HCT116 (cell line): ENCODE measurements around the gene APCDD1L. TPM values are rescaled to one million over a fixed set of nuclear protein-coding genes. Genes with fewer than 3 reads are reported as not detected.

Source experiments
- ATAC-seq: fragments of 200-7000 bp; cut with Tn5 transposase; 2 replicates; pipeline ENCODE4 v1.9.1; 2020; ENCODE audit warnings: mild to moderate bottlenecking, moderate library complexity
- BruUV-seq: library from RNA; stranded (reverse); fragments of 400-500 nt; replicated peaks from 2 replicates; lab custom pipeline; 2021; lab: Mats Ljungman, UMichigan
- CTCF ChIA-PET: fragments of 300-600 bp; sonication (Branson Sonifier 250); formaldehyde crosslinking; loops from one replicate; lab custom pipeline; 2021; ENCODE audit warnings: antibody characterized with exemption; lab: Charles Lee
- POLR2A ChIA-PET: fragments of 300-600, 350-600 bp; sonication (Branson Sonifier 250); formaldehyde crosslinking; loops from one replicate; lab custom pipeline; 2021; ENCODE audit warnings: antibody characterized with exemption; lab: Charles Lee
- RAD21 ChIA-PET, 2 experiments: fragments of 300-600 bp; sonication (Branson Sonifier 250); formaldehyde crosslinking; loops; one replicate each; lab custom pipeline; 2023; ENCODE audit warnings: low total read pairs in 2 of 2; ENCODE audit not compliant: uncharacterized antibody in 2 of 2, unreplicated experiment in 2 of 2, low non-redundant PET in 1 of 2; lab: Charles Lee
- DNase-seq: peaks from one replicate; pipeline ENCODE4 v3.0.0-alpha.2; 2010; ENCODE audit warnings: low read depth, low spot score
- H2AFZ ChIP-seq: fragments of 200-600 bp; shearing (Covaris generic), sonication (generic); 2 replicates; pipeline ENCODE4 v1.6.1; 2017; ENCODE audit warnings: low read depth, mixed run types, mixed read lengths, antibody characterized with exemption, low read length; ENCODE audit not compliant: poor library complexity, severe bottlenecking
- H3K27ac ChIP-seq: 2 replicates; pipeline ENCODE4 v1.5.1; 2012; ENCODE audit warnings: low read depth, low read length
- H3K27me3 ChIP-seq: fragments of 200-600 bp; sonication (generic); 2 replicates; pipeline ENCODE4 v1.6.1; 2016; ENCODE audit warnings: mixed run types, low read length, mixed read lengths; ENCODE audit not compliant: insufficient read depth
- H3K36me3 ChIP-seq, 2 experiments: fragments of 200-500 bp in 1 of 2; fragments of 200-600 bp in 1 of 2; sonication (Bioruptor generic) in 1 of 2; sonication (generic) in 1 of 2; 2 replicates each; pipeline versions ENCODE4 v1.5.1 to v1.6.1; 2014 to 2016; ENCODE audit warnings: low read length in 2 of 2, inconsistent platforms in 1 of 2, mixed read lengths in 1 of 2, mixed run types in 1 of 2; ENCODE audit not compliant: insufficient read depth in 2 of 2, control insufficient read depth in 1 of 2
- H3K4me1 ChIP-seq, 2 experiments: fragments of 200-600 bp in 1 of 2; sonication (generic) in 1 of 2; 2 replicates each; pipeline versions ENCODE4 v1.5.1 to v1.6.1; 2012 to 2017; ENCODE audit warnings: low read length in 2 of 2, inconsistent platforms in 1 of 2, mild to moderate bottlenecking in 1 of 2, mixed read lengths in 1 of 2, mixed run types in 1 of 2, moderate library complexity in 1 of 2; ENCODE audit not compliant: insufficient read depth in 2 of 2, control insufficient read depth in 1 of 2
- H3K4me2 ChIP-seq: fragments of 200-600 bp; sonication (generic); 2 replicates; pipeline ENCODE4 v1.6.1; 2017; ENCODE audit warnings: mixed run types, low read length, mixed read lengths
- H3K4me3 ChIP-seq, 2 experiments: fragments of 200-600 bp in 1 of 2; sonication (generic) in 1 of 2; replicated peaks in 1 of 2; 2 replicates each; pipeline ENCODE4 v1.5.1; 2011 to 2016; ENCODE audit warnings: low read length in 2 of 2, control low read depth in 1 of 2, low read depth in 1 of 2, mild to moderate bottlenecking in 1 of 2, mixed read lengths in 1 of 2, mixed run types in 1 of 2
- H3K79me2 ChIP-seq: fragments of 200-600 bp; sonication (generic); 2 replicates; pipeline ENCODE4 v1.6.1; 2017; ENCODE audit warnings: mild to moderate bottlenecking, mixed run types, low read length, moderate library complexity, mixed read lengths; ENCODE audit not compliant: insufficient read depth
- H3K9ac ChIP-seq: fragments of 200-600 bp; sonication (generic); 2 replicates; pipeline ENCODE4 v1.6.1; 2016; ENCODE audit warnings: low read length, mixed read lengths
- H3K9me2 ChIP-seq: fragments of 200-600 bp; sonication (generic), shearing (Covaris generic); 2 replicates; pipeline ENCODE4 v1.6.1; 2017; ENCODE audit warnings: mixed run types, mild to moderate bottlenecking, moderate library complexity; ENCODE audit not compliant: insufficient read depth
- H3K9me3 ChIP-seq, 2 experiments: fragments of 200-500 bp in 1 of 2; fragments of 200-600 bp in 1 of 2; sonication (Bioruptor generic) in 1 of 2; sonication (generic) in 1 of 2; 2 replicates each; pipeline ENCODE4 v1.6.1; 2014 to 2017; ENCODE audit warnings: low read length in 2 of 2, mixed read lengths in 2 of 2, inconsistent platforms in 1 of 2, low read depth in 1 of 2, mild to moderate bottlenecking in 1 of 2, mixed run types in 1 of 2, moderate library complexity in 1 of 2; ENCODE audit not compliant: control insufficient read depth in 1 of 2, insufficient read depth in 1 of 2
- H4K20me1 ChIP-seq: fragments of 200-600 bp; sonication (generic), shearing (Covaris generic); 2 replicates; pipeline ENCODE4 v1.6.1; 2017; ENCODE audit warnings: mixed run types, mild to moderate bottlenecking, moderate library complexity; ENCODE audit not compliant: insufficient read depth
- ATF3 ChIP-seq: IDR thresholded peaks from 2 replicates; pipeline ENCODE4 v1.6.1; 2012
- CBX3 ChIP-seq: IDR thresholded peaks from 2 replicates; pipeline ENCODE4 v1.6.1; 2012; ENCODE audit warnings: low read depth
- CEBPB ChIP-seq: IDR thresholded peaks from 2 replicates; pipeline ENCODE4 v1.6.1; 2012; ENCODE audit warnings: low read depth
- CTCF ChIP-seq, 3 experiments: fragments of 200-600 bp in 1 of 3; sonication (generic) in 1 of 3; IDR thresholded peaks in 2 of 3; conservative IDR thresholded peaks in 1 of 3; 2 replicates each; pipeline ENCODE4 v1.5.1; 2012 to 2017; ENCODE audit warnings: low read depth in 2 of 3, low read length in 2 of 3, antibody characterized with exemption in 1 of 3, borderline replicate concordance in 1 of 3, control low read depth in 1 of 3, mild to moderate bottlenecking in 1 of 3, mixed read lengths in 1 of 3, mixed run types in 1 of 3, moderate library complexity in 1 of 3; ENCODE audit not compliant: insufficient read depth in 1 of 3
- EGR1 ChIP-seq: IDR thresholded peaks from 2 replicates; pipeline ENCODE4 v1.6.1; 2012; ENCODE audit warnings: low read depth
- ELF1 ChIP-seq: IDR thresholded peaks from 2 replicates; pipeline ENCODE4 v1.6.1; 2012; ENCODE audit warnings: low read depth, borderline replicate concordance
- EZH2phosphoT487 ChIP-seq: fragments of 200-600 bp; IDR thresholded peaks from 2 replicates; pipeline ENCODE4 v1.6.1; 2018; ENCODE audit warnings: antibody characterized with exemption, borderline replicate concordance
- FOSL1 ChIP-seq: IDR thresholded peaks from 2 replicates; pipeline ENCODE4 v1.6.1; 2012; ENCODE audit warnings: low read depth
- MAX ChIP-seq: IDR thresholded peaks from 2 replicates; pipeline ENCODE4 v1.6.1; 2012
- POLR2A ChIP-seq: IDR thresholded peaks from 2 replicates; pipeline ENCODE4 v1.7.0; 2011; ENCODE audit warnings: borderline replicate concordance; ENCODE audit not compliant: insufficient read depth, insufficient read length; ENCODE audit errors: extremely low read depth
- POLR2AphosphoS5 ChIP-seq: IDR thresholded peaks from 2 replicates; pipeline ENCODE4 v1.6.1; 2011; ENCODE audit warnings: mild to moderate bottlenecking, low read depth, low read length, moderate library complexity
- REST ChIP-seq: IDR thresholded peaks from 2 replicates; pipeline ENCODE4 v1.6.1; 2012; ENCODE audit warnings: low read depth
- SIN3A ChIP-seq: IDR thresholded peaks from 2 replicates; pipeline ENCODE4 v1.6.1; 2012; ENCODE audit warnings: low read depth
- TCF7L2 ChIP-seq: IDR thresholded peaks from 2 replicates; pipeline ENCODE4 v1.7.0; 2011; ENCODE audit warnings: borderline replicate concordance, inconsistent platforms; ENCODE audit not compliant: insufficient read depth, insufficient read length; ENCODE audit errors: extremely low read depth
- YY1 ChIP-seq: IDR thresholded peaks from 2 replicates; pipeline ENCODE4 v1.6.1; 2011; ENCODE audit warnings: low read length, low read depth, moderate library complexity, mild to moderate bottlenecking; ENCODE audit not compliant: insufficient replicate concordance; ENCODE audit errors: extremely low read depth
- ZBTB33 ChIP-seq: IDR thresholded peaks from 2 replicates; pipeline ENCODE4 v1.6.1; 2011; ENCODE audit warnings: mild to moderate bottlenecking, low read length, moderate library complexity; ENCODE audit not compliant: insufficient replicate concordance; ENCODE audit errors: extremely low read depth
- ZFX ChIP-seq: fragments of 450-650 bp; IDR thresholded peaks from 2 replicates; pipeline ENCODE4 v1.6.1; 2017
- ZNF274 ChIP-seq: fragments of 200-500 bp; sonication (Bioruptor generic); IDR thresholded peaks from 2 replicates; pipeline ENCODE4 v1.6.1; 2014; ENCODE audit warnings: mild to moderate bottlenecking, low read depth, low read length, inconsistent platforms
- intact Hi-C: fragments of 100-400 bp; cut with micrococcal nuclease; formaldehyde crosslinking; loops from 2 replicates; pipeline ENCODE4 v1.10.0; 2022
- total RNA-seq: library from RNA; stranded (reverse); gene quantifications from one replicate; pipeline ENCODE4 v1.2.1, GENCODE V29; 2021; ENCODE audit not compliant: unreplicated experiment

The APCDD1L gene
- total RNA-seq, 1 experiment from 2014 or later = not detected

GRCh38 chr20:58546756-58547622 lies 31.8 kb upstream of the APCDD1L start:
- RAD21 ChIA-PET = no interaction called here
- Histone ChIP-seq H3K79me2 (no peaks in the 10 kb centered on the region), H3K36me3 (no peaks in the 10 kb centered on the region), H3K4me1 (peaks cover 4 to 18% of the 10 kb centered on the region in 2 experiments; a peak in 3 of 4 replicates), H3K27ac (no peak overlapping the region), H3K4me3 (no peak overlapping the region), H2AFZ (no peak overlapping the region), H3K4me2 (no peak overlapping the region), H3K9ac (no peak overlapping the region), H3K9me3 (no peaks in the 10 kb centered on the region), H3K27me3 (no peaks in the 10 kb centered on the region; the same call in 1 of the 2 replicates), H4K20me1 (no peaks in the 10 kb centered on the region), H3K9me2 (no peaks in the 10 kb centered on the region)
- CTCF ChIA-PET = no interaction called here
- POLR2A ChIA-PET = no interaction called here
- no peak for DNase-seq
- intact Hi-C loops = no loop called here
- TF ChIP-seq EZH2phosphoT487 (no peak), ZFX (no peak), EGR1 (no peak), POLR2AphosphoS5 (no peak), CEBPB (no peak), ZBTB33 (no peak), CTCF (IDR thresholded peaks at IDR 0.05 in 2 of 3, conservative IDR thresholded peaks at IDR 0.05 in 1 of 3; ENCODE audit: borderline replicate concordance in 1 of 3, insufficient read depth in 1 of 3, low read depth in 2 of 3, low read length in 2 of 3) (no peak), ATF3 (no peak), POLR2A (no peak), REST (no peak), YY1 (no peak), CBX3 (no peak), FOSL1 (no peak), MAX (no peak), ELF1 (no peak), SIN3A (no peak), TCF7L2 (no peak), ZNF274 (no peak)
- ATAC-seq = no peak
- BruUV-seq = no TSS peak
